Stimulated activated CD4-positive, alpha-beta T cell treated with anti-CD3 and anti-CD28 coated beads, Interleukin-1b, Interleukin-23, amount 100 ng/mL, for 48 hours (primary cell): ENCODE data around the gene UIMC1.
A peak's percentile ranks its signal among the peaks of the same experiment; 100 is the strongest.
"Not testable (repeated sequence)": the region's sequence is repeated elsewhere in the genome, so short reads cannot be mapped to it uniquely, and the experiment has no call there.

Experiments used
- DNase-seq: peaks from one replicate; pipeline ENCODE4 v3.0.0-alpha.2; 2020

UIMC1 gene

GRCh38 chr5:177005619-177006264, 837 bp downstream of the UIMC1 start:
- peak; percentile 70 for DNase-seq

DNA sequence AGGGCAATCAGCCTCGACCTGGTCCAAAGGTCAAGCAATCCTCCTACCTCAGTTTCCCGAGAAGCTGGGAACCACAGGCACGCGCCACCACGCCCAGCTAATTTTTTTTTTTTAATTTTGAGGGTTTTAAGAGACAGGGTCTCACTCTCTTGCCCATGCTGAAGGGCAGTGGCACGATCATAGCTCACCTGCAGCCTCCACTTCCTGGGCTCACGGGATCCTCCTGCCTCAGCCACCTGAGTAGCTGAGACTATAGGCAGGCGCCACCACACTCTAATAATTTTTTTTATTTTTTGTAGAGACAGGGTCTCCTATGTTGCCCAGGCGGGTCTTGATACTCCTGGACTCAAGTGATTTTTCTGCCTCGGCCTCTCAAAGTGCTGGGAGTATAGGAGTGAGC, 1.6 kb downstream of the UIMC1 start:
- no peak for DNase-seq

- DNase-seq, result no peak
These were observed 2.9 kb downstream of the UIMC1 start for GRCh38 chr5:177003649-177004048.

DNA sequence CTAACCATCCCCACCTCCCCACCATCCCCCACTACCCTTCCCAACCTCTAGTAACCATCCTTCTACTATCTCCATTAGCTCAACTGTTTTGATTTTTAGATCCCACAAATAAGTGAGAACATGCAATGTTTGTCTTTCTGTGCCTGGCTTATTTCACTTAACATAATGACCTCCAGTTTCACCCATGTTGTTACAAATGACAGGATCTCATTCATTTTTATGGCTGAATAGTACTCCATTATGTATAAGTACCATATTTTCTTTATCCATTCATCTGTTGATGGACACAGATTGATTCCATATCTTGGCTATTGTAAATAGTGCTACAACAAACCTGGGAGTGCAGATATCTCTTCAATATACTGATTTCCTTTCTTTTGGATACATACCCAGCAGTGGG, 7.1 kb downstream of the UIMC1 start:
- not testable (repeated sequence) for DNase-seq

DNA sequence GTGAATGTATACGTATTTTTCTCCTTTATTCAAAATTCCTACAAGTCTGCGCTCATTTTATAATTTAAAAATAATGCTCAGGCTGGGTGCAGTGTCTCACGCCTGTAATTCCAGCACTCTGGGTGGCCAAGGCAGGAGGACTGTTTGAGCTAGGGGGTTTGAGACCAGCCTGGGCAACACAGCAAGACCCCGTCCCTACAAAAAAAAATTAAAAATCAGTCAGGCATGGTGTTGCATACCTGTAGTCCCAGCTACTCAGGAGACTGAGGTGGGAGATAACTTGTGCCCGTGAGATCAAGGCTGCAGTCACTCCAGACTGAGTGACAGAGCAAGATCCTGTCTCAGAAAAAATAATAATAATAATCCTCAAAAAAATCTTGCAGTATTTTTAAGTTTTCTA, 7.8 kb downstream of the UIMC1 start:
- DNase-seq, result no peak

- no peak for DNase-seq
These were observed 9.8 kb downstream of the UIMC1 start for GRCh38 chr5:176996780-176997179.

- no peak for DNase-seq
These were observed 10.4 kb downstream of the UIMC1 start for GRCh38 chr5:176995896-176996767.

- no peak for DNase-seq
These were observed 11.5 kb downstream of the UIMC1 start for GRCh38 chr5:176995122-176995490.

- no peak for DNase-seq
These were observed 12.0 kb downstream of the UIMC1 start for GRCh38 chr5:176994460-176995121.

DNA sequence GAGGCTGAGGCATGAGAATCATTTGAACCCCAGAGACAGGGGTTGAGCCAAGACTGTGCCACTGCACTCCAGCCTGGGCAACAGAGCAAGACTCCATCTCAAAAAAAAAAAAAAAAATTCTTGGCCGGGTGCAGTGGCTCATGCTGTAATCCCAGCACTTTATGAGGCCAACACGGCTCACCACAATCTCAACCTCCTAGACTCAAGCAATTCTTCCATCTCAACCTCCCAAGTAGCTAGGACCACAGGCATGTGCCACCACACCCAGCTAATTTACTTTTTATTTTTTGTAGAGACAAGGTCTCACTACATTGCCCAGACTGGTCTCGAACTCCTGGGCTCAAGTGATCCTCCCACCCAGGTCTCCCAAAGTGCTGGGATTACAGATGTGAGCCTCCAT, 13.5 kb downstream of the UIMC1 start:
- not testable (repeated sequence) for DNase-seq

DNA sequence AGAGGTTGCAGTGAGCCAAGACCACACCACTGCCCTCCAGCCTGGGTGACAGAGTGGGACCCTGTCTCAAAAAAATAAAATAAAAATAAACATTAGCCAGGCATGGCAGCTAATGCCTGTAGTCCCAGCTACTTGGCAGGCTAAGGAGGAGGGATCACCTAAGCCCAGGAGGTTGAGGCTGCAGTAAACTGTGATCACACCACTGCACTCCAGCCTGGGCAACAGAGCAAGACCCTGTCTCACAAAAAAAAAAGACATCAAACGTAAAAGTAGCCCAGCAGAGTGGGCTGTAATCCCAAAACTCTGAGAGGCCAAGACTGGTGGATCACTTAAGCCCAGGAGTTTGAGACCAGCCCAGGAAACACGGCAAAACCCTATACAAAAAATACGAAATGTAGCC, 19.0 kb downstream of the UIMC1 start:
- no peak for DNase-seq

- DNase-seq, result no peak
These were observed 20.3 kb downstream of the UIMC1 start for GRCh38 chr5:176986280-176986679.

DNA sequence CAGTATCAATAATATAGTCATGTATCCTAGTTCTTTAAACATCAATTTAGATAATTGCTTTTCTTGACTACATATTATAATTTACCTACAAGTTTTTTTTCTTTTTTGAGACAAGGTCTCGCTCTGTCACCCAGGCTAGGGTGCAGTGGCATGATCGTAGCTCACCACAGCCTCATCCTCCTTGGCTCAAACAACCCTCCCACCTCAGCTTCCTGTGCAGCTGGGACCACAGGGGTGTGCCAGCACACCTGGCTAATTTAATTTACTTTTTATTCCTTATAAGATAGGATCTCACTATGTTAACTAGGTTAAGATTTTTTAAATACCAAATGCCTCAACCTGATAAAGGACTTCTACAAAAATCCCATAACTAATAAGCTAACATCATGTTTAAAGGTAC, 21.1 kb downstream of the UIMC1 start:
- DNase-seq, result no peak

GRCh38 chr5:176984176-176984575, 22.4 kb downstream of the UIMC1 start:
- DNase-seq, result not testable (repeated sequence)

DNA sequence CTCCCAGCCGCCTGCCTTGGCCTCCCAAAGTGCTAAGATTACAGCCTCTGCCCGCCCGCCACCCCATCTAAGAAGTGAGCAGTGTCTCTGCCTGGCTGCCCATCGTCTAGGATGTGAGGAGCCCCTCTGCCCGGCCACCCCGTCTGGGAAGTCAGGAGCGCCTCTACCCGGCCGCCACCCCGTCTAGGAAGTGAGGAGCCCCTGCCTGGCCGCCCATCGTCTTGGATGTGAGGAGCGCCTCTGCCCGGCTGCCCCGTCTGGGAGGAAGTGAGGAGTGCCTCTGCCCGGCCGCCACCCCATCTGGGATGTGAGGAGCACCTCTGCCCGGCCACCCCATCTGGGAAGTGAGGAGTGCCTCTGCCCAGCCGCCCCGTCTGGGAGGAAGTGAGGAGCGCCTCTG, 23.0 kb downstream of the UIMC1 start:
- not testable (repeated sequence) for DNase-seq

DNA sequence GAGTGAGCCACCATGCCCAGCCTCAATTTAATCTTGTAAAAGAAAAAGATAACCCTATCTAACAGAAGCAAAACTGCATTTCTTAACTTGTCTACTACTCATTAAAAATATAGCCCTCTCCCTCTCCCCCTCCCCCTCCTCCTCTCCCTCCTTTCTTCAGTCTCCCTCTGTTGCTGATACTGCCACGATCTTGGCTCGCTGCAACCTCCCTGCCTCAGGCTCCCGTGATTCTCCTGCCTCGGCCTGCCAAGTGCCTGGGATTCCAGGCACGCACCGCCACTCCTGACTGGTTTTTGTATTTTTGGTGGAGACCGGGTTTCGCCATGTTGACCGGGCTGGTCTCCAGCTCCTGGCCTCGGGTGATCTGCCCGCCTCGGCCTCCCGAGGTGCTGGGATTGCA, 23.5 kb downstream of the UIMC1 start:
- not testable (repeated sequence) for DNase-seq

DNA sequence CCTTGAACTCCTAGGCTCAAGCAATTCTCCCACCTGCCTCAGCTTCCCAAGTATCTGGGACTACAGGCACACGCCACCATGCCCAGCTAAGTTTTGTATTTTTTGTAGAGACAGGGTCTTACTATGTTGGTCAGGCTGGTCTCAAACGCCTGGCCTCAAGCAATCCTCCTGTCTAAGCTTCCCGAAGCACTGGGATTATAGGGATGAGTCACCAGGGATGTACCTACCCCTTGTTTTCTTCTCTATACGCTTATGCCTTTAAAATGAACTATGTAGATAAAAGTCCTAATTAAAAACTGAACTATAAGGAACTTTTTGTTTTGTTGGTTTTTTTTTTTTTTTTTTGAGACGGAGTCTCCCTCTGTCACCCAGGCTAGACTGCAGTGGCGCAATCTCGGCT, 25.8 kb downstream of the UIMC1 start:
- no peak for DNase-seq

DNA sequence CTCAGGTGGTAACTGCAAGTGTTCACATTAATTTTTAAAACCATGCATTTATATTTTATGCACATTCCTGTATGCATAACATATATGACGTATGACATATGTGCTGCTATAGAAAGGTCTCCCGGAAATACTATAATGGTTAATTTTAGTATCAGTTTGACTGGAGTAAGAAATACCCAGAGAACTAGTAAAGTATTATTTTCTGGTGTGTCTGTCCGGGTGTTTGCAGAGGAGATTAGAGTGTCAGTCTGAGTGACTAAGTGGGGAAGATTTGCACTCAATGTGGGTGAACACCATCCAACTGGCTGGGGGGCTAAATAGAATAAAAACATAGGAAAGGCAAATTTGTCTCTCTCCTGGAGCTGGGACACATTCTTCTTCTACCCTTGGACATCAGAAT, 26.9 kb downstream of the UIMC1 start:
- no peak for DNase-seq

DNA sequence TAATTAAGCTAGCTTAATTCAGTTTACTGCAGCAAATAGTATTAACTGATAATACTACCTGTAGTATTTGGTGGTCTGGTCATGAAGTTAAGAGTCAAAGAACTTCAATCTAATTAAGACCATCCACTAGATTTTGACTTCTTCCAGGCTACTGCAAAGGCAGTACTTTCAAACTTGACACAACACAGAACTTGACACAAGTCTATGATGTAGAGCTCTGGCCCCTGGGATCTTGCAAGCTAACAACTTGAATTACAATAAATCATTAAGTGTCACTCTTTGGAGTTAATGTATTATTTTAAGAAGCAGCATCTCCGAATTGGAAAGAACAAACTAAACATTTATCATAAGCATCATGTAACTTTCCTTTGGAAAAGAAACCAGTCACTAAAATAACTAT, 40.9 kb downstream of the UIMC1 start:
- DNase-seq, result no peak

GRCh38 chr5:176959051-176959450, 47.5 kb downstream of the UIMC1 start:
- DNase-seq, result no peak

GRCh38 chr5:176956756-176957155, 49.8 kb downstream of the UIMC1 start:
- no peak for DNase-seq

- no peak for DNase-seq
These were observed 50.7 kb downstream of the UIMC1 start for GRCh38 chr5:176955895-176956294.

GRCh38 chr5:176954050-176954449, 52.5 kb downstream of the UIMC1 start:
- no peak for DNase-seq
